ENCODE results near the gene ANAPC1.
"Not testable (repeated sequence)": the region's sequence is repeated elsewhere in the genome, so short reads cannot be mapped to it uniquely, and the experiment has no call there.

The ANAPC1 gene

GRCh38 chr2:111735420-111735819, 148.6 kb downstream of the ANAPC1 start:
- DNase-seq (ENCODE audit: low read depth, low spot score), result not testable (repeated sequence)

- not testable (repeated sequence) for DNase-seq (ENCODE audit: low read depth, low spot score)
Observed at GRCh38 chr2:111729812-111730458, 154.1 kb downstream of the ANAPC1 start.

GRCh38 chr2:111727611-111728110, 156.3 kb downstream of the ANAPC1 start:
- not testable (repeated sequence) for DNase-seq (ENCODE audit: low read depth, low spot score)

DNA sequence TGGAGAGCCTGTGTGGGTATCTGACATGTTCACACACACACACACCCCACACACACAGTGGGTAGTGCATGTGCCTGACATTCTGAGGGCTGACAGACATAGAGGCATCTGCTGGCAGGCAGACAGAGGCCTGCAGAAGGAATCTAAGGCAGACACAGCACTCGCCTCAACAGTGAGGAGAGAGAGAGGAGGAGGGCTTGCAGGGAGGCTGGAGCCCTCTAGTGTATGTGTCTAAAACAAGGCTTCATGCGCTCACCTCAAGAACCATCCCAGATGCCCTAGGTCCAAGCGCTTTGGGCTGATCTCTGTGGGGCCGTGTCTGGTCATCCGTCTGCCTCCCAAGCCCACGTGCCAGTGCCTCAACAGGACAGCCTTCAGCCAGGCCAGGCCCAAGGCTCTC, 158.3 kb downstream of the ANAPC1 start:
- DNase-seq (ENCODE audit: low read depth, low spot score), result not testable (repeated sequence)

GRCh38 chr2:111719610-111720009, 164.4 kb downstream of the ANAPC1 start:
- not testable (repeated sequence) for DNase-seq (ENCODE audit: low read depth, low spot score)
